Parathyroid adenoma (tissue), 2 donors: Measurements from ENCODE around the gene SLC39A5.

ENCODE experiments used
- H2AFZ ChIP-seq: fragments of 300-600 bp; sonication (generic); one replicate; pipeline ENCODE4 v1.7.0; 2017; ENCODE audit warnings: antibody characterized with exemption, mild to moderate bottlenecking
- H3K27ac ChIP-seq: fragments of 300-600 bp; sonication (generic); one replicate; pipeline ENCODE4 v1.7.0; 2017
- H3K27me3 ChIP-seq: fragments of 300-600 bp; sonication (generic); one replicate; pipeline ENCODE4 v1.7.0; 2017; ENCODE audit warnings: low read length; ENCODE audit not compliant: control insufficient read depth, insufficient read depth
- H3K36me3 ChIP-seq: fragments of 300-600 bp; sonication (generic); one replicate; pipeline ENCODE4 v1.7.0; 2017; ENCODE audit warnings: low read length; ENCODE audit not compliant: control insufficient read depth, insufficient read depth
- H3K4me1 ChIP-seq: fragments of 300-600 bp; sonication (generic); one replicate; pipeline ENCODE4 v1.7.0; 2017; ENCODE audit warnings: control low read depth
- H3K4me2 ChIP-seq: fragments of 300-600 bp; sonication (generic); one replicate; pipeline ENCODE4 v1.7.0; 2017; ENCODE audit warnings: low read length
- H3K4me3 ChIP-seq: fragments of 300-600 bp; sonication (generic); one replicate; pipeline ENCODE4 v1.7.0; 2017; ENCODE audit warnings: low read depth, low read length
- H3K79me2 ChIP-seq: fragments of 300-600 bp; sonication (generic); one replicate; pipeline ENCODE4 v1.7.0; 2017; ENCODE audit warnings: control low read depth
- H3K9ac ChIP-seq: fragments of 300-600 bp; sonication (generic); one replicate; pipeline ENCODE4 v1.7.0; 2017; ENCODE audit warnings: mild to moderate bottlenecking
- H3K9me3 ChIP-seq: fragments of 300-600 bp; sonication (generic); one replicate; pipeline ENCODE4 v1.7.0; 2017; ENCODE audit warnings: low read length; ENCODE audit not compliant: control insufficient read depth
- CTCF ChIP-seq: fragments of 300-600 bp; sonication (generic); IDR thresholded peaks from one replicate; pipeline ENCODE4 v1.7.0; 2017; ENCODE audit warnings: antibody characterized with exemption, mild to moderate bottlenecking
- donor health status: primary hyperparathyroidism.

Gene SLC39A5

GRCh38 chr12:56189099-56189917, 40.5 kb upstream of the SLC39A5 start, which contains the start of gene SMARCC2:
Gene SMARCC2 (minus strand): TSS chr12:56189483. CDS start chr12:56189461, 22 bp downstream.
- no peaks in the 10 kb centered on the region for H3K36me3 ChIP-seq
- no peaks in the 10 kb centered on the region for H3K9me3 ChIP-seq
- H3K4me2 ChIP-seq: peak within 1 kb of the TSS; percentile 89
- H3K27ac ChIP-seq: peak within 1 kb of the TSS; percentile 94
- peak within 1 kb of the TSS; percentile 73 for H3K4me3 ChIP-seq
- peak within 1 kb of the TSS; percentile 55 for H3K9ac ChIP-seq
- peak within 1 kb of the TSS; percentile 100 for H2AFZ ChIP-seq
- peak; percentile 63 for TF ChIP-seq CTCF
- H3K4me1 ChIP-seq: peaks cover 6% of the 10 kb centered on the region
- H3K27me3 ChIP-seq: no peaks in the 10 kb centered on the region
- peaks cover 10% of the 10 kb centered on the region for H3K79me2 ChIP-seq

- Histone ChIP-seq H3K4me3 (peak overlapping the region; percentile 73), H2AFZ (peak overlapping the region; percentile 100), H3K27ac (peak overlapping the region; percentile 94), H3K27me3 (no peaks in the 10 kb centered on the region), H3K4me2 (peak overlapping the region; percentile 80), H3K4me1 (peaks cover 6% of the 10 kb centered on the region), H3K36me3 (no peaks in the 10 kb centered on the region), H3K9me3 (no peaks in the 10 kb centered on the region), H3K9ac (peak overlapping the region; percentile 43), H3K79me2 (peaks cover 10% of the 10 kb centered on the region)
- no peak for TF ChIP-seq CTCF
Observed at GRCh38 chr12:56189918-56190694, 39.7 kb upstream of the SLC39A5 start.

GRCh38 chr12:56190695-56191155, 39.1 kb upstream of the SLC39A5 start:
- TF ChIP-seq CTCF: no peak
- Histone ChIP-seq H3K79me2 (peaks cover 10% of the 10 kb centered on the region), H3K27me3 (no peaks in the 10 kb centered on the region), H3K9ac (no peak overlapping the region), H3K4me2 (peak overlapping the region; percentile 80), H3K27ac (peak overlapping the region; percentile 94), H3K9me3 (no peaks in the 10 kb centered on the region), H3K4me3 (peak overlapping the region; percentile 73), H2AFZ (peak overlapping the region; percentile 100), H3K36me3 (no peaks in the 10 kb centered on the region), H3K4me1 (peaks cover 6% of the 10 kb centered on the region)

GRCh38 chr12:56192582-56192981, 37.3 kb upstream of the SLC39A5 start:
- no peaks in the 10 kb centered on the region for H3K9me3 ChIP-seq
- peaks cover 6% of the 10 kb centered on the region for H3K4me1 ChIP-seq
- H3K79me2 ChIP-seq: peaks cover 10% of the 10 kb centered on the region
- no peaks in the 10 kb centered on the region for H3K36me3 ChIP-seq
- no peak overlapping the region for H3K27ac ChIP-seq
- no peak for TF ChIP-seq CTCF
- H3K9ac ChIP-seq: no peak overlapping the region
- H2AFZ ChIP-seq: no peak overlapping the region
- H3K4me2 ChIP-seq: no peak overlapping the region
- no peak overlapping the region for H3K4me3 ChIP-seq
- H3K27me3 ChIP-seq: no peaks in the 10 kb centered on the region
